ENCODE results near the gene ALKBH4.
"Not testable (repeated sequence)": the region's sequence is repeated elsewhere in the genome, so short reads cannot be mapped to it uniquely, and the experiment has no call there.

Gene ALKBH4, protein sequence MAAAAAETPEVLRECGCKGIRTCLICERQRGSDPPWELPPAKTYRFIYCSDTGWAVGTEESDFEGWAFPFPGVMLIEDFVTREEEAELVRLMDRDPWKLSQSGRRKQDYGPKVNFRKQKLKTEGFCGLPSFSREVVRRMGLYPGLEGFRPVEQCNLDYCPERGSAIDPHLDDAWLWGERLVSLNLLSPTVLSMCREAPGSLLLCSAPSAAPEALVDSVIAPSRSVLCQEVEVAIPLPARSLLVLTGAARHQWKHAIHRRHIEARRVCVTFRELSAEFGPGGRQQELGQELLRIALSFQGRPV

DNA sequence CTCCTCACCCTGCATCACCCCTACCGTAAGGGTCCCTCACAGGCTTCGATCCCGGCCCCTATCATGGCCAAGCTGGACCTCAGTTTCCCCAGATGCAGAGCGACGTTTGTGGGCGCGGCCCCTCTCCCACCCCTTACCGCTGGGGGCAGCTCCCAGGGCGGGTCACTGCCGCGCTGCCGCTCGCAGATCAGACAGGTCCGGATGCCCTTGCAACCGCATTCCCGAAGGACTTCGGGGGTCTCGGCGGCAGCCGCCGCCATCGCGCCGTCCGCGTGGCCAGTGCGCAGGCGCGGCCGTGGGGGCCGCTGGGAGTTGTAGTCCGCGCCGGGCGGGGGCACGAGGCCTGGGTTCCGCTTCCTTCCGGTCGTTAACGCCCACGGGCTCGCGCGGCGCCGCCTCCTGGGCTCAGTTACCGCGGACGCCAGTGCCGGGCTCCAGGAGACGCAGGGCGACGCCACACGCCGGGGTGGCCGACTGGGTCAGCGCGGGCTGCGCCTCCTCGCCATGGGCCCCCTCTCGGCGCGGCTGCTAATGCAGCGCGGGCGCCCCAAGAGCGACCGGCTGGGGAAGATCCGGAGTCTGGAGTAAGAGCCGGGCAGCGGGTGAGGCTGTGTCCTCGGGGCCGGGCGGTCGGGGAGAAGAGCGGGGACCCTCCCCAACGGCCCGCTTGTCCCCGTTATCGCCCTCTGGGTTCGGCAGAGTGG lies at the start of gene ALKBH4, which contains the start of gene LRWD1:
ALKBH4 (minus strand) TSS at position 287 of the 704 bp plus-strand sequence; CDS start at position 260, 27 bp downstream.
LRWD1 (plus strand) TSS at position 408 of the 704 bp plus-strand sequence; CDS start at position 505, 97 bp downstream.
- peak; percentile 73 to 85 for DNase-seq

DNA sequence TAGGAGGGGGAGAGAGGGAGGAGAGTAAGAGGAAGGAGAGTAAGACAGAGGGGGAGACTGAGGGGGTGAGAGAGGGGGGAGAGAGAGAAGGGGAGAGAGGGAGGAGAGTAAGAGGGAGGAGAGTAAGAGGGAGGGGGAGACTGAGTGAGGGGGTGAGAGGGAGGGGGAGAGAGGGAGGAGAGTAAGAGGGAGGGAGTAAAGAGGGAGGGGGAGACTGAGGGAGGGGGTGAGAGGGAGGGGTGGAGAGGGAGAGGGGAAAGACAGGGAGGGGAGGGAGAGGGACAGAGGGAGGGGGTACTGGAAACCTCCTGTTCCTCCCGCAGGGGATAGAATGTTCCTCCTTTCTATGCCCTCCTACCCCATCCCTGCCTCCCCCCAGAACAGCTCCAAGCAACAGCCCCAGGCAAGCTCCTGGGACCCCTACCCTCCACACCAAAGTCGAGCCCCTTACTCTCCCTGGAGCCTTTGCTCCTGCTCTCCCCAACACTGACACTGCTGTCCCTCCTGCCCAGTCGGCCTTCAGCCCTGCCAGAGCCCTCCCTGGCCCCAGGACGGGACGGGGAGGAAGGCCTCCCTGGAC lies 48.1 kb upstream of the ALKBH4 start:
- DNase-seq, result not testable (repeated sequence)

DNA sequence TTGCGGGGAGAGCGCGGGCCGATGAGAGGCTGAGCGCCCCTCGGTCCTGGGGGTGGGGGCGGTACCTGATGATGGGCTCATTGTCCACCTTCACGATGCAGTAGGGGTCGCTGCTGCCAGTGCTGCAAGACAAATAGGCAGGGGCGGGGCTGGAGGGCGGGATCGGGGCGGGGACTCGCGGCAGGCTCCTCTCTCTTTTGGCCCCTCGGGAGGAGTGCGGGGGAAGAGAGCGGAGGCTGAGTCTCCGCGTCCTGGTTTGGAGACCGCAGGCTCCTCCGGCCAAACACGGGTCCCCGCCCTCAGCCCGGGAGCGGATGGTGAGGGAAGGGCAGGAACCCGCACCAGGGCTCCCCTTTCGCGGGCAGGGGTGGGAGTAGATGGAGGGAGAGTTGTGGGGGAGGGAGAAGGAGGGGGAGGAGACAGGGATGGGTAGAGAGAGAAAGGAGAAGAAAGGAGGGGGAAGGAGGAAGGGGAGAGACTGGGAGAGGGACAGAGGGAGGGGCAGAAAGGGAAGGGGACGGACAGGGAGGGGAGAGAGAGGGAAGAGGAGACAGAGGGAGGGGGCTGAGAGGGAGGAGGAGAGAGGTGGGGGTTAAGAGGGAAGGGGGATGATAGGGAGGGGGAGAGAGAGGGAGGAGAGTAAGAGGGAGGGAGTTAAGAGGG lies 47.3 kb upstream of the ALKBH4 start:
- DNase-seq, result not testable (repeated sequence)

DNA sequence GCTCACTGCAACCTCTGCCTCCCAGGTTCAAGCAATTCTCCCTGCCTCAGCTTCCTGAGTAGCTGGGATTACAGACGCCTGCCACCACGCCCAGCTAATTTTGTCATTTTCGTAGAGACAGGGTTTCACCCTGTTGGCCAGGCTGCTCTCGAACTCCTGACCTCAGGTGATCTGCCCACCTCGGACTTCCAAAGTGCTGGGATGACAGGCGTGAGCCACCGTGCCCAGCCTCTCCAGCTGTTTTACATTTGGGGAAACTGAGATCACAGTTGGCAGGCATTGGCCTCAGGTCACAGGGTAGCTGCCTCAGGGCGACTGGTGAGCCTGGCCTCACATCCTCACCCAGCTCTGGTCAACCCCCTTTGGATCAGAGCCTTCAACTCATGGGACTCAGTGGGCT lies 45.9 kb upstream of the ALKBH4 start:
- not testable (repeated sequence) for DNase-seq

DNA sequence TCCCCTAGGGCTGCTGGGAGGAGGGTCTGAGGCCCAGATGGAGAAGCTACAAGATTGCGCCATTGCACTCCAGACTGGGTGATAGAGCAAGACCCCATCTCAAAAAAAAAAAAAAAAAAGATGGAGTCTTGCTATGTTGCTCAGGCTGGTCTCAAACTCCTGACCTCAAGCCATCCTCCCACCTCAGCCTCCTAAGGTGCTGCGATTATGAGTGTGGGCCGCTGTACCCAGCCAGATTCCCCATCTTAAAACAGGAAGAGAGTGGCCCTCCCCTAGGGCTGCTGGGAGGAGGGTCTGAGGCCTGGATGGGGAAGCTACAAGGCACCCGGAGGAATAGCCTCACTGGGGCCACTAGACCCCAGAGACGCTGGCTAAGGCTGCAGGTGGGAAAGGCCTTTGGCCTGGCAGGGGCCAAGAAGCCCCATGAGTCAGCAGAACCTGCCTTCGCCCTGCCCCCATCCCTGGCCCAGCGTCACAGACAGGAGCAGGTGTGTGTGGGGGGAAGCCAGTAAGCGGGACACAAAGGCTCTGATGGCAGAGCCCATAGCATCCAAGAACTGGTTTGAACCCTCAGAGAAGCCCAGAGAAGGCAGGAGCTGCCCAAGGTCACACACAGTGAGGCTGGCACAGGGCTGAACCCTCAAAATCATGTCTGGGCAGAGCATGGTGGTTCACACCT lies 42.9 kb upstream of the ALKBH4 start:
- not testable (repeated sequence) for DNase-seq

DNA sequence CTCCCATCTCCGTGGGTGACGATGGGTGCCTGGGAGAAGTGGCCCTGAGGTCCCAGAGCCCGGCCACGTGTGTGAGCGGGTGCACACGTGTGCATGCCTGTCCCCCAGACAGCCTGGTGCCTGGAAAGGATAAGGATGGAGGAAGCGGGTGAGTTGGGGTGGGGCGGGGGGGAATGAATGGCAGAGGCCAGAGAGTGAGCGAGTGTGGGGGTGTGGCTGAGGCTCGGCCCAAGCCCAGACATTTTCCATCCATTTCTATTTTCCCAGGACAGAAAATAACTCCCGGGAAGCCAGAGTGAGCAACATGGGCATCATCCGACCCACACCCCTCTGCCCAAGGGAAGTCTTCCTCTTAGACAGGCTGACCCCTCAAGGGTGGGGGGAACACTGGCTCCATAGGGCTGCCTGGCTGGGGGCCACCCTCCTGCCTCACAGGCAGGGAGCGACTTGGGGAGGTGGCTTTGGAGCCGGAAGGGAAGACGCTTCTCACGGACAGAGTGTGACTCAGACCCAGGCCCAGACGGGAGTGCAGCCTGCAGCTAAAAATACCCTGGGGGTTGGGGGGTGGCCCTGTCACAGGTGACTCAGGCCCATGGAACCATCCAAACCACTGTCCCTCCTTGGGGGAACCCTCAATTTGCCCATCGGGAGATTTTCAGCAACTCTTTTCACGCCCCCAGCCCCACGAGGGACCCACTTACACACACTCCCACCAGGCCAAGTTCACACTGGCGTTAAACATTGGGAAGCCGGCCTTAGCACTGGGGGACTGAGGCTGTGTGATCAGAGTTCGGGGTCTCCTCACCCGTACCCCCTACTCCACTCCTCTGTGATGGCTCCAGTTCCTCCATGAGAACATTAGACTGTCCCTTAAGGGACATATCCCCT lies 40.9 kb upstream of the ALKBH4 start:
- not testable (repeated sequence) for DNase-seq

DNA sequence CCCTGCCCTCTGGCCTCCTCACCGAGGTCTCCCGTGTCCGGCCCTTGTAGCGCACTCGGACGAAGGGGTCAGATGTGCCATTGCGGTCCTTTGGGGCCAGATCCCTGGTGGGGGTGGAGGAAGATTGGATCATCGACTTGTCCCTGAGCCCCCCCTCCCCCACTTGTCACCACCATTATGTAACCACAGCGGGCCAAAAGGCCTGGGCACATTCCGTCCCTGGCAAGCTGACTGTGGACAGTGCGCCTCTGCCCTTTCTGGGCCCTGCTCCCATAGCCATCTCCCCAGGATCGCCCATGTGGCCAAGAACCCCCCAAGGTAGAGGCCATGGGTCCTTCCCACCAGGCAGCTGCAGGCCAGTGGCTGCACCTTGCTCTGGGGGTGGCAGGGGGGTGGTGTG lies 38.5 kb upstream of the ALKBH4 start:
- not testable (repeated sequence) for DNase-seq

DNA sequence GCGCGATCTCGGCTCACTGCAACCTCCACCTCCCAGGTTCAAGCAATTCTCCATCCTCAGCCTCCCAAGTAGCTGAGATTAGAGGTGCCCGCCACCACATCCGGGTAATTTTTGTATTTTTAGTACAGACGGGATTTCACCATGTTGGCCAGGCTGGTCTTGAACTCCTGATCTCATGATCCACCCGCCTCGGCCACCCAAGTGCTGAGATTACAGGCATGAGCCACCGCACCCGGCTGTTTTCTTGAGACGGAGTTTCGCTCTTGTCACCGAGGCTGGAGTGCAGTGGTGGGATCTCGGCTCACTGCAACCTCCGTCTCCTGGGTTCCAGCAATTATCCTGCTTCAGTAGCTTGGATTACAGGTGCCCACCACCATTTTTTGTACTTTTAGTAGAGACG lies 33.7 kb upstream of the ALKBH4 start:
- not testable (repeated sequence) for DNase-seq

DNA sequence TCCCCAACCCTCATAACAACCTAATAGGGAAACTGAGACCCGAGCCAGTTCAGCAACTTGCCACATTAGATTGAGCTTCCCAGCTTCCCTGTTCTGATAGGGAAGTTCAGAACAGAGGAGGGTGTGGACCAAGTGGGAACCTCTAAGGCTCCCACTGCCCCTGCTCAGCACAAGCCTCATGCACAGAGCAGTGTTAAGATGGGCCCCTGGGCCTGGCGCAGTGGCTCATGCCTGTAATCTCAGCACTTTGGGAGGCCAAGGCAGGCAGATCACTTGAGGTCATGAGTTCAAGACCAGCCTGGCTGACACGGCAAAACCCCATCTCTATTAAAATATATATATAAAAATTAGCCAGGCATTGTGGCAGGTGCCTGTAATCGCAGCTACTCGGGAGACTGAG lies 32.6 kb upstream of the ALKBH4 start:
- DNase-seq, result not testable (repeated sequence)

DNA sequence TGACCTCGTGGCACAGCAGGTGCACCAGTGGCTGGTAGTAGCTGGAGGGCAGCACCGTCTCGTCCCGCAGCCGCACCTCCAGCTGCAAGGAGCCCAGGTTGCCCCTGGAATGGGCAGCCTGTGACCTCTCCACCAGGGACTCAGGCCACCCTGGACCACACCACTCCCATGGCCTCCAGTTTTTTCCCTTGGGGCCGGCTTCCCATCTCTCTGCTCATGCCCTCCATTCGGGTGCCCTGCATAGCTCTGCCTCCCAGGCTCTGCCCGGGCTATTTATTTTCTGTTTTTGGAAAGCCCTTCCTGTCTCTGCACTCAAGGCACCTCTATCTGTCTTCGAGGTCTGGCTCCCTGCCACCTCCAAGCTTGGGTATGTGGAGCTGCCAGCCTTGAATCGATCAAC lies 32.2 kb upstream of the ALKBH4 start:
- DNase-seq, result not testable (repeated sequence)

DNA sequence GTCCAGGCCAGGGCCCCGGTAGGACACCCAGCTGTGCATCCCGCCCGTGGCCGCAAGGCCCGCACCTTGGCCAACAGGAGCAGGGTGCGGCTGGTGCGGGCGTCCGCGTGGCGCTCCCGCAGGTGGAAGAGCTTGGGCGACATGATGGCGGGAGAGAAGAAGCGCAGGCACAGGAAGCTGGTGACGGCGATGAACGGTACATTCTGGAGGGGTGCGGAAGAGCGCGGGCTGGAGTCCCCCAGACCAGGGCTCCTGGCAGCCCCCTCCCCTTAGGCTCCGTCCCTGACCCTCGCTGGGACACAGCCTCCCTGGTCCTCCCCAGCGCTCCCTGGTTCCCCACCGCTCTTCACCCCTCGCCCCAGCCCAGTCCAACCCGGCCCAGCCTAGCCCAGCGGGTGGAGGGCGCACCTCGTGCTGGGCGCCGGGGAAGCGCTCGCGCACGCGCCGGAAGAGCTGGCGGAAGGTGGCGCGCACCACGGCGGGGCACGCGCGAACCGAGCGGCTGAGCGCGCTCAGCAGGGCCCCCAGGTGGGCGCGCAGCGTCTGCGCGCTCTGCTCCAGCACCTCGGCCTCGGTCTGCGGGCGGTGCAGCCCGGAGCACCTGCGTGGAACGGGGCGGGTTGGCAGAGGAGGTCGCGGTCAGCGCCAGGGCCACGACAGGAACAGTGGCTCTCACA lies 29.9 kb upstream of the ALKBH4 start:
- not testable (repeated sequence) for DNase-seq

DNA sequence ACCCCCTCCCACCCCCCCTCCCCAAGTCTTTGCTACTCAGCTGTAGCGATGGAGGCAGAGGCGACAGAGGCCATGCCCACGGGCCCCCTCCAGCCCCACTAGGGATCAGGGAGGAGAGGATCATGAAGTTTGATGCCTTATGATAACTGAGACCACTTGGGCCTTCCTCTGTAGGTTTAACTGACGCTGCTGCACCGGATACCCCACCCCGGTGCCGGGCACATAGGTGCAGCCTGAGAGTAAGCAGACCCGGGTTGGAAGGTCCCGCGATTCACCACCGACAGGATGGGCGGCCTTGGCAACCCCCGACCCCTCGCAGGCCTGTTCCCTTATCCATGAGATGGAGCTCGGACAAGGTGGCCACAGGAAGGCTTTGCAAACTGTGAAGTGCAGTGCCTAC lies 29.4 kb upstream of the ALKBH4 start:
- not testable (repeated sequence) for DNase-seq

DNA sequence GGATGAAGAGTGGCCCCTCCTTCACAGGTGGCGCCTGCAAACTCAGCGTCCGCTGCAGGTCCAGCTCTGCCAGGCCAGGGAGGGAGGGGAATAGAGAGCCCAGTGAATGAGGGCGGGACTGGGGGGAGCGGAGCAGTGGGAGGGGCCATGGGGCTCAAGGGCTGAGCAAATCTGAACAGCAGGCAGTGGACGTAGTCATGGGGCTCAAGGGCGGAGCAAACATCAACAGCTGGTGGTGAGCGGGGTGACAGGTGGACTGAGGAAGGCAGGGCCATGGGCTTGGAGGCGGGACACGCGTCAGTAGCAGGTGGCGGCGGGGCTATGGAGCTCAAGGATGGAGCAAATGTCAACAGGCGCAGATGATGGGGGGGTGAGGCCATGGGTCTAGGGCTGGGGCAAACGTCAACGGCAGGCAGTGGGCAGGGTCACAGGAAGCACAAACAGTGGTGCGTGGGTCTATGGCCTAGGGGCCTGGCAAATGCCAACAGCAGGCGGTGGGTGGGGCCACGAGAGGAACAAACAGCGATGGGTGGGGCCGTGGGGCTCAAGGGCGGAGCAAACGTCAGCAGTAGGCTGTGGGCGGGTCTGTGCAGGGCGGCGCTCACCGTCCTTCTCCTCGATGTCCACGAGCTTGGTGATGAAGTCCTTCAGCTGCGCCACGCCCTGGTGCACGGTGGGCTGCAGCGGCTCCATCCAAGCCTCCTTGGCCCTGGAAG lies 28.7 kb upstream of the ALKBH4 start:
- DNase-seq, result not testable (repeated sequence)

DNA sequence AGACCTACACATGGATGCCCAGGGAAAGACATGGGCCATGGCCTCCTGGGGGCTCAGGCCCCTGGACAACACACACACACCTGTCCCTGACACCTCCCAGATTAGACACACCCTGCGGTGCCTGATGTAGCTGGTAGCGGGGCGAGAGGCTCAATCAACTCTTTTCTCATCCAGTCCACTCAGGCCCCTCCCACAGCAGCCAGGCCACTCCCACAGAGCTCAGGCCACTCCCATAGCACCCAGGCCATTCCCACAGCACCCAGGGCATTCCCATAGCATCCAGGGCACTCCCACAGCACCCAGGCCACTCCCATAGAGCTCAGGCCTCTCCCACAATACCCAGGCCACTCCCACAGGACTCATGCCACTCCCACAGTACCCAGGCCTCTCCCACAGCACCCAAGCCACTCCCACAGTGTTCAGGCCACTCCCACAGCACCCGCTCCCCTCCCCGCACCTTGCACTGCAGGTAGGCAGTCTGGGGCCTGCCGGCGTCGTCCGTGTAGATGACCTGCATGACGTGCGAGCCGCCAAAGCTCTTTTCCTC lies 25.9 kb upstream of the ALKBH4 start:
- not testable (repeated sequence) for DNase-seq

DNA sequence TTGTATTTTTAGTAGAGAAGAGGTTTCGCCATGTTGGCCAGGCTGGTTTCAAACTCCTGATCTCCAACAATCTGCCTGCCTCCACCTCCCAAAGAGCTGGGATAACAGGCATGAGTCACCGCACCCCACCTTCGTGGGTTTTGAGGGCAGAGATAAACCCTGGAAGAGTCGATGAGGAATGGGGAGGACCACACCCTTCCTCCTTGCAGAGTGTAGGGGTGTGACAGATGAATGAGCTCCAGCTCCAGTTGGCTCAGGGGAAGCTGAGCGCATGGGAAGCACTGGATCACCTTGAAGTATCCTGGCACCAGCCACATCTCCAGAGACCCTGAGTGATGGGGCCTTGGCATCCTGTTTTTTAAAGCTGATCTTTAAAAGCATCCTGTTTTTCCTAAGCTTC lies 19.7 kb upstream of the ALKBH4 start:
- not testable (repeated sequence) for DNase-seq

DNA sequence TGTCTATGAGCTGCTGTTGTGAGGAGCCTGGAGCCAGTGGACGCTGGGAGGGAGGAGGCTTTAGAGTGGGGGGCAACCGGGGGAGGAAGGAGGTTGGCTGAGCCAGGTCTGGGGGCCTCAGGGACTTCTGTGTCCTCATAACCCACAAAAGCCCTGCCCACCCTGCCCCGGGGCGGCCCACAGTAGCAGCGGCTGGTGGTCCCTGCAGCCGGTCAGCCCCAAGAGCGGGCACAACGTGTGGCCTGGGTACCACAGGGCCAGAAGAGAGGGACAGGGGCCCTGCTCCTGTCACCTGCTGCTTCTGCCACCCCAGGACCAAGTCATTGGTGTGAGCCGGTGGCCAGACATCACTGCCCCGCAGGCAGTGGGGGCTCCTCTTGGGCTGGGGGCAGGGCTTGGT lies 17.3 kb upstream of the ALKBH4 start:
- not testable (repeated sequence) for DNase-seq

DNA sequence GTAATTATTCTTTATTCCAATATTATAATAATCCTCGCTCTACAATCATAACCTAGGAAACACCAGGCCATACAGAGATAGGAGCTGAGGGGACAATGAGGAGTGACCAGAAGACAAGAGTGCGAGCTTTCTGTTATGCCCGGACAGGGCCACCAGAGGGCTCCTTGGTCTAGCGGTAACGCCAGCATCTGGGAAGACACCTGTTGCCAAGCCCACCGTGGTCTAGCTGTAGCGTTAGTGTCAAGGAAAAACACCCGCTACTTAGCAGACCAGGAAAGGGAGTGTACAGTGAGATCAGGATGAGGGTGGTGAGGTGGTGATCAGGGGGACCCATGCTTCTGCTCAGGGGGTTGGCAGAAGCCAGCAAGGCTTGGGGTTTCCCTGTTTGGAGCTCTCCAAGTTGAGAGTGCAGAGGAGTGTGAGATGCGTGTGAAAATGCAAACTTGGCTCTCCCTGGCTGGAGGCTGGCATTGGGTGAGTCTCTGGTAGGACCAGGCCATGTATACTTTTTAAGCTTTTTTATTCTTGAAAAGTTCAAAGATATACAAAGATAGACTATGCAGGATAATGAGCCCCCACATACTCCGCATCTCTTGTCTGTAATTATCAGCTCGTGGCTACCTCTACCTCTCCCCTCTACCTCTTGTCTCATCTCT lies 15.4 kb upstream of the ALKBH4 start:
- DNase-seq, result not testable (repeated sequence)

DNA sequence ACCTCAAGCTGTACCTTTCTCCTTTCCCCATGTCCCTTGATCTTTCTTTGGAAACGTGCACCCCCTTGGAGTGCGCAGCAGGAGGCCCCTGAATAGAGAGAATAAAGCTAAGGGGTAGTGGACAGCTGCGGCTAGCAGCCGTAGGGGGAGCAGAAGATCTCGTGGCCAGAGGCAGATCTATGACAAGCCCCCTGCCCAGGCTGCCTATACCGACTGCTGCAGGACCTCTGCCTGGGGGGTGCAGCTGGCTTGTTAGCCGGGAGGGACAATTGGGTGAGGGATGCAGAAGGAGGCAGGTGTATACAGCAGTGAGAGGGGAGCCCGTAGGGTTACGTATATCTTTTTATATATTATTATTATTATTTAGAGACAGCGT lies 14.5 kb upstream of the ALKBH4 start:
- DNase-seq, result not testable (repeated sequence)
